Transverse colon (tissue), 3 donors: ENCODE measurements around the gene TDRD9.

Experiments
- CTCF ChIP-seq, 5 experiments: fragments of 200-600 bp in 3 of 5; fragments of 450-650 bp in 2 of 5; sonication (generic) in 3 of 5; IDR thresholded peaks; 1 replicate in 2 of 5; 2 replicates in 3 of 5; pipeline ENCODE4 v1.5.1; 2016 to 2017; ENCODE audit warnings: antibody characterized with exemption in 5 of 5, inconsistent platforms in 3 of 5, mild to moderate bottlenecking in 2 of 5, moderate library complexity in 1 of 5
- POLR2A ChIP-seq: fragments of 450-650 bp; IDR thresholded peaks from one replicate; pipeline ENCODE4 v1.6.1; 2016; ENCODE audit warnings: antibody characterized with exemption, mild to moderate bottlenecking, moderate library complexity

- no peak for TF ChIP-seq CTCF (IDR thresholded peaks at IDR 0.05)
- TF ChIP-seq POLR2A = no peak
Measured at GRCh38 chr14:104004849-104005248, 76.6 kb downstream of the TDRD9 start.
